K562 (cell line): ENCODE data around the gene DCAF11. TPM values are rescaled to one million over a fixed set of nuclear protein-coding genes. Genes with fewer than 3 reads are reported as not detected.
A peak's percentile ranks its signal among the peaks of the same experiment; 100 is the strongest.

ENCODE experiments used
- CEBPG ChIP-seq, 3 experiments: fragments of 200-800 bp in 1 of 3; sonication (Bioruptor generic) in 1 of 3; sonication (generic) in 1 of 3; formaldehyde crosslinking in 1 of 3; IDR thresholded peaks in 2 of 3; conservative IDR thresholded peaks in 1 of 3; 2 replicates each; pipeline versions ENCODE4 v1.6.1 to v1.8.0; 2016 to 2022; ENCODE audit warnings: missing compliant biosample characterization in 2 of 3, missing genetic modification characterization in 2 of 3, mild to moderate bottlenecking in 1 of 3, missing genetic modification reagents in 1 of 3
- DMBX1 ChIP-seq: fragments of 250-450 bp; sonication (Bioruptor Pico); IDR thresholded peaks from 2 replicates; pipeline ENCODE4 v1.8.0; 2022; ENCODE audit warnings: inconsistent platforms, mild to moderate bottlenecking, moderate library complexity, borderline replicate concordance
- KDM2B ChIP-seq: fragments of 250-450 bp; sonication (Bioruptor Pico); IDR thresholded peaks from 2 replicates; pipeline ENCODE4 v1.8.0; 2021; ENCODE audit warnings: mild to moderate bottlenecking, moderate library complexity
- NR2C1 ChIP-seq, 2 experiments: fragments of 450-650 bp; IDR thresholded peaks; 2 replicates each; pipeline ENCODE4 v1.6.1; 2017; ENCODE audit warnings: mild to moderate bottlenecking in 2 of 2, antibody characterized with exemption in 1 of 2, inconsistent platforms in 1 of 2, missing compliant biosample characterization in 1 of 2, missing genetic modification characterization in 1 of 2
- polyA plus RNA-seq, 8 experiments: library from polyadenylated mRNA; depleted of rRNA in 4 of 8; stranded (reverse) in 5 of 8; unstranded in 3 of 8; fragments of >200 nt; fragmentation: Nextera tagmentation in 2 of 8; fragmentation: Illumina TruSeq in 1 of 8; extraction: Ambion mirVana in 2 of 8; extraction: Trizol in 1 of 8; gene quantifications; 2 replicates each; pipeline versions ENCODE4 v1.2.1 to v1.2.3, GENCODE V29; 2011 to 2014; ENCODE audit warnings: inconsistent platforms in 1 of 8, missing spikeins in 1 of 8
- total RNA-seq, 7 experiments: library from RNA; depleted of rRNA in 6 of 7; stranded (reverse); fragments of >200 nt in 6 of 7; fragmentation: Illumina TruSeq in 2 of 7; extraction: Trizol in 2 of 7; gene quantifications; 2 replicates each; pipeline versions ENCODE4 v1.2.1 to v1.2.3, GENCODE V29; 2011 to 2021; ENCODE audit warnings: low replicate concordance in 1 of 7
- TF ChIP-seq, protein P1 (sequence below): fragments of 450-650 bp; IDR thresholded peaks from 2 replicates; pipeline ENCODE4 v1.6.1; 2017; ENCODE audit warnings: antibody characterized with exemption, mild to moderate bottlenecking

Gene DCAF11
- total and polyA plus RNA-seq, 9 of the 15 experiments (the other 6 are each of a cell fraction or from before 2014, with no cell fraction given) = 8.5 to 46.2 (median 36.4) TPM

DNA sequence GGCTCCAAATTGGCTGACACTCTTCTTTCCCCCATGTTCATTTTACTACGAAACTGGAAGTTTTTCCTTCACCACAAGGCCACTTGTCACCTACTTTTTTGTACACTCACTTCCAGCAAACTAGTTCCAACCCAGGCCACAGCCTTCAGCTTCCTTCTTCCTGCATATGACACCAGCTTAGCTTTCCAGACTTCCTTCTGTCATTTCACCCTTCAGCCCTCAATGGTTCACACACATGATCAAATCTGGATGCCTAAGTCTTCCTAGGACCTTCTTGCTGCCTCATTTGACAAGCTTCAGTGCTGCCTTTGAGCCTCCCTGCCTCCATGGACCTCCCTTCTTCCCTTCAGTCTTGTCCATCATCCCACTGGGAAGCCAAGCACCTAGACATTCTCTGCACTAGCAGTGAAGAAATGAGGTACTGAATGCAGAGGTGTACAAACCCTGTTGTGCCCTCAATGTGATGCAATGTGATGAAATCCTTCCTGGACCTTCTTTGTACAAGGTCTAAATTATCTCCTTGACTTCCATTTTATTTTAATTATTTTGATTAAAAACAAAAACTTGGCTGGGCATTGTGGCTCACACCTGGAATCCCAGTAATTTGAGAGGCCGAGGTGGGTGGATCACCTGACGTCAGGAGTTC, 53.0 kb downstream of the DCAF11 start (continued):
- TF ChIP-seq, protein P1, sequence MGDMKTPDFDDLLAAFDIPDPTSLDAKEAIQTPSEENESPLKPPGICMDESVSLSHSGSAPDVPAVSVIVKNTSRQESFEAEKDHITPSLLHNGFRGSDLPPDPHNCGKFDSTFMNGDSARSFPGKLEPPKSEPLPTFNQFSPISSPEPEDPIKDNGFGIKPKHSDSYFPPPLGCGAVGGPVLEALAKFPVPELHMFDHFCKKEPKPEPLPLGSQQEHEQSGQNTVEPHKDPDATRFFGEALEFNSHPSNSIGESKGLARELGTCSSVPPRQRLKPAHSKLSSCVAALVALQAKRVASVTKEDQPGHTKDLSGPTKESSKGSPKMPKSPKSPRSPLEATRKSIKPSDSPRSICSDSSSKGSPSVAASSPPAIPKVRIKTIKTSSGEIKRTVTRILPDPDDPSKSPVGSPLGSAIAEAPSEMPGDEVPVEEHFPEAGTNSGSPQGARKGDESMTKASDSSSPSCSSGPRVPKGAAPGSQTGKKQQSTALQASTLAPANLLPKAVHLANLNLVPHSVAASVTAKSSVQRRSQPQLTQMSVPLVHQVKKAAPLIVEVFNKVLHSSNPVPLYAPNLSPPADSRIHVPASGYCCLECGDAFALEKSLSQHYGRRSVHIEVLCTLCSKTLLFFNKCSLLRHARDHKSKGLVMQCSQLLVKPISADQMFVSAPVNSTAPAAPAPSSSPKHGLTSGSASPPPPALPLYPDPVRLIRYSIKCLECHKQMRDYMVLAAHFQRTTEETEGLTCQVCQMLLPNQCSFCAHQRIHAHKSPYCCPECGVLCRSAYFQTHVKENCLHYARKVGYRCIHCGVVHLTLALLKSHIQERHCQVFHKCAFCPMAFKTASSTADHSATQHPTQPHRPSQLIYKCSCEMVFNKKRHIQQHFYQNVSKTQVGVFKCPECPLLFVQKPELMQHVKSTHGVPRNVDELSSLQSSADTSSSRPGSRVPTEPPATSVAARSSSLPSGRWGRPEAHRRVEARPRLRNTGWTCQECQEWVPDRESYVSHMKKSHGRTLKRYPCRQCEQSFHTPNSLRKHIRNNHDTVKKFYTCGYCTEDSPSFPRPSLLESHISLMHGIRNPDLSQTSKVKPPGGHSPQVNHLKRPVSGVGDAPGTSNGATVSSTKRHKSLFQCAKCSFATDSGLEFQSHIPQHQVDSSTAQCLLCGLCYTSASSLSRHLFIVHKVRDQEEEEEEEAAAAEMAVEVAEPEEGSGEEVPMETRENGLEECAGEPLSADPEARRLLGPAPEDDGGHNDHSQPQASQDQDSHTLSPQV = 0 out of 2 replicates have a peak, but pooled peaks have one; percentile 35
- TF ChIP-seq KDM2B (CRISPR knock-in tag) (no peak), CEBPG (CRISPR knock-in tag; IDR thresholded peaks at IDR 0.05) (peak; percentile 83), CEBPG (tag; conservative IDR thresholded peaks at IDR 0.05 in 1 of 2, IDR thresholded peaks at IDR 0.05 in 1 of 2) (peak; percentile 69 to 92), NR2C1 (IDR thresholded peaks at IDR 0.05) (no peak), NR2C1 (tag; IDR thresholded peaks at IDR 0.05) (peak; percentile 11; the same call in 1 of the 2 replicates), DMBX1 (CRISPR knock-in tag) (peak; percentile 60; the same call in 1 of the 2 replicates)
